CD14-positive monocyte (primary cell): ENCODE measurements around the gene ATP2C1. TPM values are rescaled to one million over a fixed set of nuclear protein-coding genes. Genes with fewer than 3 reads are reported as not detected.

ENCODE experiments used
- DNase-seq, 3 donors: peaks; one replicate each; pipeline ENCODE4 v3.0.0-alpha.2; 2011 to 2022
- H2AFZ ChIP-seq: 2 replicates; pipeline ENCODE4 v1.6.0; 2012; ENCODE audit warnings: mild to moderate bottlenecking, low read depth, low read length, inconsistent platforms; ENCODE audit not compliant: insufficient read depth, poor library complexity, severe bottlenecking
- H3K27ac ChIP-seq, 2 donors: 1 replicate in 1 of 2; 2 replicates in 1 of 2; pipeline ENCODE4 v1.5.1; 2012 to 2013; ENCODE audit warnings: low read length in 2 of 2, control low read depth in 1 of 2, inconsistent platforms in 1 of 2, low read depth in 1 of 2, mild to moderate bottlenecking in 1 of 2
- H3K27me3 ChIP-seq, 2 donors: one replicate each; pipeline versions ENCODE4 v1.6.0 to v1.6.1; 2011 to 2013; ENCODE audit warnings: low read length in 2 of 2; ENCODE audit not compliant: control insufficient read depth in 2 of 2, insufficient read depth in 2 of 2
- H3K36me3 ChIP-seq, 2 donors: replicated peaks in 1 of 2; 1 replicate in 1 of 2; 2 replicates in 1 of 2; pipeline versions ENCODE4 v1.5.1 to v1.6.1; 2012 to 2013; ENCODE audit warnings: low read length in 2 of 2, control low read depth in 1 of 2, inconsistent platforms in 1 of 2, mild to moderate bottlenecking in 1 of 2; ENCODE audit not compliant: insufficient read depth in 2 of 2, control insufficient read depth in 1 of 2
- H3K4me1 ChIP-seq, 2 donors: 1 replicate in 1 of 2; 2 replicates in 1 of 2; pipeline versions ENCODE4 v1.5.1 to v1.6.1; 2012 to 2013; ENCODE audit warnings: low read length in 2 of 2, control low read depth in 1 of 2, inconsistent platforms in 1 of 2, mild to moderate bottlenecking in 1 of 2, moderate library complexity in 1 of 2; ENCODE audit not compliant: insufficient read depth in 2 of 2, control insufficient read depth in 1 of 2
- H3K4me2 ChIP-seq: replicated peaks from 2 replicates; pipeline ENCODE3; 2012; ENCODE audit warnings: low read length, moderate library complexity, mild to moderate bottlenecking; ENCODE audit not compliant: poor library complexity, severe bottlenecking; ENCODE audit errors: extremely low read depth
- H3K4me3 ChIP-seq, 3 experiments: fragments of 200-600 bp in 1 of 3; sonication (generic) in 1 of 3; replicated peaks in 1 of 3; 1 replicate in 2 of 3; 2 replicates in 1 of 3; pipeline ENCODE4 v1.5.1; 2011 to 2013; ENCODE audit warnings: low read length in 3 of 3, mild to moderate bottlenecking in 3 of 3, control low read depth in 2 of 3, low read depth in 2 of 3, inconsistent platforms in 1 of 3, moderate library complexity in 1 of 3
- H3K79me2 ChIP-seq: 2 replicates; pipeline ENCODE4 v1.6.0; 2012; ENCODE audit warnings: mild to moderate bottlenecking, control low read depth, inconsistent platforms, low read length, moderate library complexity; ENCODE audit not compliant: insufficient read depth
- H3K9ac ChIP-seq: 2 replicates; pipeline ENCODE4 v1.6.0; 2017; ENCODE audit warnings: low read length, mild to moderate bottlenecking; ENCODE audit not compliant: insufficient read depth, poor library complexity, severe bottlenecking
- H3K9me3 ChIP-seq, 2 donors: replicated peaks in 1 of 2; 1 replicate in 1 of 2; 2 replicates in 1 of 2; pipeline versions ENCODE4 v1.5.1 to v1.6.1; 2012 to 2013; ENCODE audit warnings: low read length in 2 of 2, control low read depth in 1 of 2; ENCODE audit not compliant: control insufficient read depth in 1 of 2, insufficient read depth in 1 of 2
- H4K20me1 ChIP-seq: 2 replicates; pipeline ENCODE4 v1.6.0; 2012; ENCODE audit warnings: mild to moderate bottlenecking, low read length, control low read depth, moderate library complexity; ENCODE audit not compliant: insufficient read depth
- H3K27ac Mint-ChIP-seq, 7 donors: one replicate each; pipeline ENCODE4 v1.8.0; 2020; ENCODE audit warnings: mild to moderate bottlenecking in 7 of 7, mixed read lengths in 7 of 7, moderate library complexity in 6 of 7, inconsistent platforms in 2 of 7
- H3K27me3 Mint-ChIP-seq, 3 donors: one replicate each; pipeline ENCODE4 v1.8.0; 2021 to 2022; ENCODE audit warnings: low read depth in 3 of 3, mild to moderate bottlenecking in 3 of 3, mixed read lengths in 3 of 3, moderate library complexity in 3 of 3, inconsistent platforms in 1 of 3
- H3K36me3 Mint-ChIP-seq, 2 donors: one replicate each; pipeline ENCODE4 v1.8.0; 2020; ENCODE audit warnings: mixed read lengths in 2 of 2, inconsistent platforms in 1 of 2, mild to moderate bottlenecking in 1 of 2
- H3K4me1 Mint-ChIP-seq: one replicate; pipeline ENCODE4 v1.8.0; 2020; ENCODE audit warnings: mild to moderate bottlenecking, mixed read lengths
- H3K4me3 Mint-ChIP-seq, 2 donors: one replicate each; pipeline ENCODE4 v1.8.0; 2020; ENCODE audit warnings: mild to moderate bottlenecking in 2 of 2, mixed read lengths in 2 of 2, moderate library complexity in 1 of 2
- H3K9me3 Mint-ChIP-seq, 7 donors: one replicate each; pipeline ENCODE4 v1.8.0; 2020 to 2022; ENCODE audit warnings: mixed read lengths in 7 of 7, mild to moderate bottlenecking in 6 of 7, moderate library complexity in 6 of 7, inconsistent platforms in 2 of 7
- WGBS: methylation state at CpG from one replicate; pipeline ENCODE4 v1.1.5; 2013; ENCODE audit warnings: missing lambda C conversion rate; ENCODE audit not compliant: insufficient coverage; 5-methylcytosine and 5-hydroxymethylcytosine counted together
- intact Hi-C, 2 donors: fragments of 100-400 bp; cut with micrococcal nuclease; formaldehyde crosslinking; loops; one replicate each; pipeline versions ENCODE4 v1.15.0 to v1.15.1; 2023
- polyA plus RNA-seq, 3 donors: library from polyadenylated mRNA; depleted of rRNA in 1 of 3; unstranded in 2 of 3; stranded (reverse) in 1 of 3; fragments of 300-500 nt in 2 of 3; fragments of >200 nt in 1 of 3; fragmentation: Illumina TruSeq in 2 of 3; gene quantifications; 1 replicate in 2 of 3; 2 replicates in 1 of 3; pipeline ENCODE4 v1.2.3, GENCODE V29; 2012 to 2021
- TF ChIP-seq, protein P1 (sequence below): fragments of 200-600 bp; IDR thresholded peaks from one replicate; pipeline ENCODE4 v1.8.0; 2022; ENCODE audit warnings: antibody characterized with exemption, mild to moderate bottlenecking

ATP2C1 gene
- polyA plus RNA-seq, 3 donors, result 11.7 to 22.0 (median 12.2) TPM

GRCh38 chr3:131025539-131025938 lies 131.7 kb downstream of the ATP2C1 start:
- TF ChIP-seq, protein P1, sequence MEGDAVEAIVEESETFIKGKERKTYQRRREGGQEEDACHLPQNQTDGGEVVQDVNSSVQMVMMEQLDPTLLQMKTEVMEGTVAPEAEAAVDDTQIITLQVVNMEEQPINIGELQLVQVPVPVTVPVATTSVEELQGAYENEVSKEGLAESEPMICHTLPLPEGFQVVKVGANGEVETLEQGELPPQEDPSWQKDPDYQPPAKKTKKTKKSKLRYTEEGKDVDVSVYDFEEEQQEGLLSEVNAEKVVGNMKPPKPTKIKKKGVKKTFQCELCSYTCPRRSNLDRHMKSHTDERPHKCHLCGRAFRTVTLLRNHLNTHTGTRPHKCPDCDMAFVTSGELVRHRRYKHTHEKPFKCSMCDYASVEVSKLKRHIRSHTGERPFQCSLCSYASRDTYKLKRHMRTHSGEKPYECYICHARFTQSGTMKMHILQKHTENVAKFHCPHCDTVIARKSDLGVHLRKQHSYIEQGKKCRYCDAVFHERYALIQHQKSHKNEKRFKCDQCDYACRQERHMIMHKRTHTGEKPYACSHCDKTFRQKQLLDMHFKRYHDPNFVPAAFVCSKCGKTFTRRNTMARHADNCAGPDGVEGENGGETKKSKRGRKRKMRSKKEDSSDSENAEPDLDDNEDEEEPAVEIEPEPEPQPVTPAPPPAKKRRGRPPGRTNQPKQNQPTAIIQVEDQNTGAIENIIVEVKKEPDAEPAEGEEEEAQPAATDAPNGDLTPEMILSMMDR, result no peak
- DNase-seq, result no peak
- Histone ChIP-seq H3K27me3 (no peaks in the 10 kb centered on the region), H3K79me2 (peaks cover 21% of the 10 kb centered on the region), H3K36me3 (peaks cover 5 to 22% of the 10 kb centered on the region in 2 donors), H3K9ac (no peak overlapping the region), H4K20me1 (no peaks in the 10 kb centered on the region), H3K4me2 (peak overlapping the region; percentile 80), H2AFZ (peak overlapping the region; percentile 97), H3K9me3 (no peaks in the 10 kb centered on the region), H3K4me3 (peak overlapping the region in 1 of 3 experiments; percentile 87), H3K27ac (peak overlapping the region in 1 of 2 donors; percentile 95), H3K4me1 (peaks cover 14 to 34% of the 10 kb centered on the region in 2 donors)
- Mint-ChIP-seq H3K36me3 (peaks cover 16 to 19% of the 10 kb centered on the region in 2 donors), H3K4me3 (peak overlapping the region; percentile 88 to 95), H3K27ac (peak overlapping the region in 6 of 7 donors; percentile 92 to 98 (median 96)), H3K4me1 (peaks cover 45% of the 10 kb centered on the region), H3K9me3 (no peaks in the 10 kb centered on the region), H3K27me3 (no peaks in the 10 kb centered on the region)
- no CpG with 5 or more reads among the region's 1 CpG for WGBS
- intact Hi-C loops, result no loop called here

- TF ChIP-seq, protein P1, result no peak
- DNase-seq, result peak; percentile 74 to 84 (median 82)
- peaks cover 16% of the 10 kb centered on the region in 2 donors for H3K36me3 Mint-ChIP-seq
- peak within 1 kb of the TSS; percentile 87 to 94 (median 89) for H3K4me3 ChIP-seq
- H3K4me1 ChIP-seq, result peaks cover 12 to 28% of the 10 kb centered on the region in 2 donors
- intact Hi-C loops, result no loop called here
- H3K36me3 ChIP-seq, result peaks cover 5 to 22% of the 10 kb centered on the region in 2 donors
- no peaks in the 10 kb centered on the region for H3K9me3 Mint-ChIP-seq
- H3K4me2 ChIP-seq, result peak within 1 kb of the TSS; percentile 80
- H3K27ac ChIP-seq, result peak within 1 kb of the TSS; percentile 77 to 95
- peaks cover 18% of the 10 kb centered on the region for H3K79me2 ChIP-seq
- peak within 1 kb of the TSS; percentile 88 to 95 for H3K4me3 Mint-ChIP-seq
- H3K9ac ChIP-seq, result peak within 1 kb of the TSS; percentile 89
- WGBS, result under 1% methylated on average over 54 of the region's 56 CpGs
- H4K20me1 ChIP-seq, result no peaks in the 10 kb centered on the region
- H3K4me1 Mint-ChIP-seq, result peaks cover 36% of the 10 kb centered on the region
- H3K9me3 ChIP-seq, result no peaks in the 10 kb centered on the region
- H3K27me3 Mint-ChIP-seq, result no peaks in the 10 kb centered on the region
- H2AFZ ChIP-seq, result peak within 1 kb of the TSS; percentile 97
- peak within 1 kb of the TSS; percentile 92 to 98 (median 96) for H3K27ac Mint-ChIP-seq
- H3K27me3 ChIP-seq, result no peaks in the 10 kb centered on the region
Observed at GRCh38 chr3:131026321-131027151, 132.7 kb downstream of the ATP2C1 start, which contains the start of the genes ASTE1 and NEK11. TSS of gene ASTE1 (minus strand) at chr3:131026825. CDS start at chr3:131025306, 1,519 bp downstream. TSS of gene NEK11 (plus strand) at chr3:131026877. CDS start at chr3:131029709, 2,832 bp downstream.
